Tibial nerve (tissue), 4 donors: Measurements from ENCODE around the gene PRSS50. TPM values are rescaled to one million over a fixed set of nuclear protein-coding genes. Genes with fewer than 3 reads are reported as not detected.

Source experiments
- DNase-seq, 2 donors: peaks; one replicate each; pipeline ENCODE4 v3.0.0-alpha.2; 2019; ENCODE audit warnings: low spot score in 2 of 2
- H3K27ac ChIP-seq, 4 donors: fragments of 200-600 bp; sonication (generic) in 3 of 4; one replicate each; pipeline ENCODE4 v1.5.1; 2017 to 2019; ENCODE audit warnings: mild to moderate bottlenecking in 1 of 4
- H3K27me3 ChIP-seq, 2 donors: fragments of 200-600 bp; sonication (generic) in 1 of 2; one replicate each; pipeline versions ENCODE4 v1.5.1 to v1.6.0; 2017 to 2019
- H3K36me3 ChIP-seq, 3 donors: fragments of 200-600 bp; sonication (generic); one replicate each; pipeline ENCODE4 v1.5.1; 2018 to 2019
- H3K4me1 ChIP-seq, 4 donors: fragments of 200-600 bp; sonication (generic) in 3 of 4; one replicate each; pipeline ENCODE4 v1.5.1; 2017 to 2019
- H3K4me3 ChIP-seq, 4 donors: fragments of 200-600 bp; sonication (generic) in 3 of 4; one replicate each; pipeline ENCODE4 v1.5.1; 2017 to 2019; ENCODE audit warnings: mild to moderate bottlenecking in 1 of 4, moderate library complexity in 1 of 4
- H3K9me3 ChIP-seq, 4 donors: fragments of 200-600 bp; sonication (generic) in 3 of 4; one replicate each; pipeline ENCODE4 v1.5.1; 2017 to 2019
- CTCF ChIP-seq, 5 experiments: fragments of 200-600 bp in 3 of 5; fragments of 450-650 bp in 2 of 5; sonication (generic) in 3 of 5; IDR thresholded peaks; one replicate each; pipeline ENCODE4 v1.5.1; 2016 to 2019; ENCODE audit warnings: antibody characterized with exemption in 5 of 5, mild to moderate bottlenecking in 3 of 5, moderate library complexity in 2 of 5
- EP300 ChIP-seq, 2 donors: sonication (generic); formaldehyde crosslinking; IDR thresholded peaks; one replicate each; pipeline ENCODE4 v1.6.1; 2017; ENCODE audit warnings: antibody characterized with exemption in 2 of 2, mild to moderate bottlenecking in 1 of 2
- POLR2A ChIP-seq, 2 donors: fragments of 450-650 bp; IDR thresholded peaks; one replicate each; pipeline ENCODE4 v1.6.1; 2017; ENCODE audit warnings: antibody characterized with exemption in 2 of 2, mild to moderate bottlenecking in 2 of 2, moderate library complexity in 2 of 2
- WGBS, 2 donors: methylation state at CpG; one replicate each; pipeline ENCODE4 v1.1.5; 2018; 5-methylcytosine and 5-hydroxymethylcytosine counted together
- small RNA-seq: library from RNA; depleted of rRNA; stranded (forward); fragments of <200 nt; gene quantifications from one replicate; pipeline ENCODE3, GENCODE V24; 2016
- total RNA-seq, 4 donors: library from RNA; depleted of rRNA; stranded (reverse); fragments of >200 nt; gene quantifications; one replicate each; pipeline ENCODE4 v1.1.0, GENCODE V29; 2016

The PRSS50 gene
- total RNA-seq, 4 donors from 2014 or later: 0.22 to 0.42 TPM; not detected in 2

GRCh38 chr3:46664971-46665762 is 52.5 kb downstream of the PRSS50 start:
- peaks cover 0 to 30% (median 7%) of the 10 kb centered on the region in 4 donors for H3K4me1 ChIP-seq
- 66 to 67% methylated on average over 19 to 23 of the region's 23 CpGs for WGBS, 2 donors
- no peak for DNase-seq

GRCh38 chr3:46664188-46664970 is 53.3 kb downstream of the PRSS50 start:
- H3K4me3 ChIP-seq: no peak overlapping the region
- no peak for DNase-seq
- no peaks in the 10 kb centered on the region for H3K27me3 ChIP-seq
- H3K9me3 ChIP-seq: no peaks in the 10 kb centered on the region
- H3K27ac ChIP-seq: no peak overlapping the region
- no peaks in the 10 kb centered on the region for H3K36me3 ChIP-seq
- 92 to 96% methylated on average over 6 of the region's 6 CpGs for WGBS, 2 donors
- peaks cover 0 to 30% (median 7%) of the 10 kb centered on the region in 4 donors for H3K4me1 ChIP-seq
- TF ChIP-seq CTCF (IDR thresholded peaks at IDR 0.05) (no peak), EP300 (IDR thresholded peaks at IDR 0.05) (no peak), POLR2A (IDR thresholded peaks at IDR 0.05) (no peak)

More at GRCh38 chr3:46664971-46665762, 52.5 kb downstream of the PRSS50 start:
- no peak for TF ChIP-seq CTCF (IDR thresholded peaks at IDR 0.05)
- H3K27me3 ChIP-seq: no peaks in the 10 kb centered on the region
- no peak overlapping the region for H3K27ac ChIP-seq
- no peaks in the 10 kb centered on the region for H3K36me3 ChIP-seq
- no peaks in the 10 kb centered on the region for H3K9me3 ChIP-seq
- H3K4me3 ChIP-seq: no peak overlapping the region

- DNase-seq: no peak
- Histone ChIP-seq H3K9me3 (no peaks in the 10 kb centered on the region), H3K4me3 (no peak overlapping the region), H3K4me1 (peaks cover 0 to 30% (median 7%) of the 10 kb centered on the region in 4 donors), H3K27me3 (no peaks in the 10 kb centered on the region), H3K36me3 (no peaks in the 10 kb centered on the region), H3K27ac (no peak overlapping the region)
- no peak for TF ChIP-seq CTCF (IDR thresholded peaks at IDR 0.05)
- no peak for TF ChIP-seq POLR2A (IDR thresholded peaks at IDR 0.05)
- TF ChIP-seq EP300 (IDR thresholded peaks at IDR 0.05): no peak
- 67 to 73% methylated on average over 8 of the region's 8 CpGs for WGBS, 2 donors
Measured at GRCh38 chr3:46663591-46664135, 54.0 kb downstream of the PRSS50 start.

GRCh38 chr3:46662771-46663551 is 54.7 kb downstream of the PRSS50 start:
- Histone ChIP-seq H3K9me3 (no peaks in the 10 kb centered on the region), H3K4me3 (no peak overlapping the region), H3K36me3 (no peaks in the 10 kb centered on the region), H3K27me3 (no peaks in the 10 kb centered on the region), H3K27ac (no peak overlapping the region), H3K4me1 (peaks cover 0 to 30% (median 7%) of the 10 kb centered on the region in 4 donors)
- DNase-seq: peak; percentile 37 to 60
- WGBS, 2 donors: 38 to 44% methylated on average over 17 of the region's 17 CpGs
- TF ChIP-seq EP300 (IDR thresholded peaks at IDR 0.05) (peak in 1 of 2 donors; percentile 6), CTCF (IDR thresholded peaks at IDR 0.05) (no peak)

Small RNA genes lying within 50 kb of the gene (small RNA-seq; reads per million reads assigned to genes)
- not detected for gene PRSS45

Other genes with a start within 250 kb of the PRSS50 start
- not detected for gene RTP3, start 219.9 kb downstream of the PRSS50 start, total RNA-seq
- 1 to 10 TPM in 1 of 4 donors, under 1 TPM in 2, not detected in 1; 0.59 to 1.5 (median 0.60) TPM for gene LRRC2, start 151.6 kb downstream of the PRSS50 start, total RNA-seq
- under 1 TPM in 1 of 4 donors, not detected in 3; 0.22 TPM for gene FAM240A, start 105.3 kb downstream of the PRSS50 start, total RNA-seq
- gene ALS2CL, start 24.2 kb downstream of the PRSS50 start, total RNA-seq: 10 to 100 TPM; 13.0 to 20.1 (median 16.4) TPM
- under 1 TPM in 1 of 4 donors, not detected in 3; 0.21 TPM for gene TMIE, start 16.5 kb downstream of the PRSS50 start, total RNA-seq
- 10 to 100 TPM in 1 of 4 donors, 1 to 10 TPM in 3; 5.4 to 17.1 (median 8.6) TPM for gene MYL3, start 145.6 kb upstream of the PRSS50 start, total RNA-seq
- 10 to 100 TPM in 3 of 4 donors, 1 to 10 TPM in 1; 8.1 to 14.3 (median 13.6) TPM for gene PTH1R, start 159.9 kb upstream of the PRSS50 start, total RNA-seq